ENCODE measurements around the gene CSE1L.

GRCh38 chr20:49006446-49006980, 39.6 kb upstream of the CSE1L start:
- TF ChIP-seq SP1 (IDR thresholded peaks at IDR 0.05; ENCODE audit: low read depth) (no peak), POLR2A (IDR thresholded peaks at IDR 0.05; ENCODE audit: borderline replicate concordance, extremely low read depth, insufficient read depth, insufficient read length) (no peak), RAD21 (IDR thresholded peaks at IDR 0.05; ENCODE audit: low read depth) (no peak), CTCF (IDR thresholded peaks at IDR 0.05 in 2 of 3, conservative IDR thresholded peaks at IDR 0.05 in 1 of 3; ENCODE audit: borderline replicate concordance in 1 of 3, insufficient read depth in 1 of 3, low read depth in 2 of 3, low read length in 2 of 3) (no peak), ZBTB33 (IDR thresholded peaks at IDR 0.05; ENCODE audit: extremely low read depth, insufficient replicate concordance, low read length) (no peak)
